ENCODE data around the gene VAMP8. TPM values are rescaled to one million over a fixed set of nuclear protein-coding genes. Genes with fewer than 3 reads are reported as not detected.

Gene VAMP8
- total and polyA plus RNA-seq, 10 of the 15 experiments (the other 5 are each of a cell fraction or from before 2014, with no cell fraction given), result 93.6 to 744 (median 217) TPM

DNA sequence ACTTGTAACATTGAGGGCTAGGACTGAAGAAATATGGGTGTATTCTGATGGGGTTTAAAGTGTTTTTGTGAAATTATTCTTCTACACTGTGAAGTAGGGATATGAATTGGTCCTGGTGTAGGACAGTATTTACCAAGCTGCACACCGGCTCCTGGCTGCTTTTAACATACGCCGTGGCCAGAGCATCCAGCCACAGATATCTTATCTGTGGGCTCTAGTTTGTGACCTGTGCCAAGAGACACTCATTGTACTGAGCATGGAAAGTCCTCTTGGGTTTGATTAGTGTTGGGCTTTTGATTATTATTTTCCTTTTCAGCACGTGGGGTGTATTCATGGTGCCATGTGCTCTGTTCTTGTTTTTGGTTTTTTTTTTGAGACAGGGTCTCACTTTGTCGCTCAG lies 46.6 kb downstream of the VAMP8 start:
- intact Hi-C loops (cut with micrococcal nuclease; ENCODE audit: unreplicated experiment) (no loop called here), in situ Hi-C loops (cut with MboI) (no loop called here)
- Histone ChIP-seq H2AFZ (ENCODE audit: control insufficient read depth, low read depth, low read length) (no peak overlapping the region), H3K4me2 (ENCODE audit: control insufficient read depth, insufficient read depth) (no peak overlapping the region), H3K9ac (ENCODE audit: control insufficient read depth, insufficient read depth, low read length) (no peak overlapping the region), H4K20me1 (ENCODE audit: control insufficient read depth, insufficient read depth) (no peaks in the 10 kb centered on the region), H3K4me1 (ENCODE audit: control insufficient read depth, insufficient read depth, low read length) (no peaks in the 10 kb centered on the region), H3K36me3 (ENCODE audit: control insufficient read depth in 2 of 2, insufficient read depth in 2 of 2, low read length in 1 of 2) (peaks cover 4 to 34% of the 10 kb centered on the region in 2 experiments), H3K79me2 (ENCODE audit: control insufficient read depth, insufficient read depth, low read length) (peaks cover 6% of the 10 kb centered on the region), H3K27me3 (replicated peaks in 1 of 2; ENCODE audit: control insufficient read depth in 2 of 2, insufficient read depth in 2 of 2, low read length in 1 of 2) (no peaks in the 10 kb centered on the region), H3K4me3 (no peak overlapping the region), H3K27ac (ENCODE audit: control insufficient read depth, insufficient read depth) (no peak overlapping the region), H3K9me3 (replicated peaks; ENCODE audit: control insufficient read depth, insufficient read depth, low read length) (no peaks in the 10 kb centered on the region)
- no peak for TF ChIP-seq IRF4 (IDR thresholded peaks at IDR 0.05; ENCODE audit: low read depth, low read length)
- no peak for TF ChIP-seq TBL1XR1 (IDR thresholded peaks at IDR 0.05; ENCODE audit: low read depth, low read length)
- TF ChIP-seq, protein P1, sequence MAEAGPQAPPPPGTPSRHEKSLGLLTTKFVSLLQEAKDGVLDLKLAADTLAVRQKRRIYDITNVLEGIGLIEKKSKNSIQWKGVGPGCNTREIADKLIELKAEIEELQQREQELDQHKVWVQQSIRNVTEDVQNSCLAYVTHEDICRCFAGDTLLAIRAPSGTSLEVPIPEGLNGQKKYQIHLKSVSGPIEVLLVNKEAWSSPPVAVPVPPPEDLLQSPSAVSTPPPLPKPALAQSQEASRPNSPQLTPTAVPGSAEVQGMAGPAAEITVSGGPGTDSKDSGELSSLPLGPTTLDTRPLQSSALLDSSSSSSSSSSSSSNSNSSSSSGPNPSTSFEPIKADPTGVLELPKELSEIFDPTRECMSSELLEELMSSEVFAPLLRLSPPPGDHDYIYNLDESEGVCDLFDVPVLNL (IDR thresholded peaks at IDR 0.05; ENCODE audit: low read depth, low read length), result no peak
- TF ChIP-seq, protein P2, sequence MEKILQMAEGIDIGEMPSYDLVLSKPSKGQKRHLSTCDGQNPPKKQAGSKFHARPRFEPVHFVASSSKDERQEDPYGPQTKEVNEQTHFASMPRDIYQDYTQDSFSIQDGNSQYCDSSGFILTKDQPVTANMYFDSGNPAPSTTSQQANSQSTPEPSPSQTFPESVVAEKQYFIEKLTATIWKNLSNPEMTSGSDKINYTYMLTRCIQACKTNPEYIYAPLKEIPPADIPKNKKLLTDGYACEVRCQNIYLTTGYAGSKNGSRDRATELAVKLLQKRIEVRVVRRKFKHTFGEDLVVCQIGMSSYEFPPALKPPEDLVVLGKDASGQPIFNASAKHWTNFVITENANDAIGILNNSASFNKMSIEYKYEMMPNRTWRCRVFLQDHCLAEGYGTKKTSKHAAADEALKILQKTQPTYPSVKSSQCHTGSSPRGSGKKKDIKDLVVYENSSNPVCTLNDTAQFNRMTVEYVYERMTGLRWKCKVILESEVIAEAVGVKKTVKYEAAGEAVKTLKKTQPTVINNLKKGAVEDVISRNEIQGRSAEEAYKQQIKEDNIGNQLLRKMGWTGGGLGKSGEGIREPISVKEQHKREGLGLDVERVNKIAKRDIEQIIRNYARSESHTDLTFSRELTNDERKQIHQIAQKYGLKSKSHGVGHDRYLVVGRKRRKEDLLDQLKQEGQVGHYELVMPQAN (conservative IDR thresholded peaks at IDR 0.05), result no peak
- TF ChIP-seq, protein P3, sequence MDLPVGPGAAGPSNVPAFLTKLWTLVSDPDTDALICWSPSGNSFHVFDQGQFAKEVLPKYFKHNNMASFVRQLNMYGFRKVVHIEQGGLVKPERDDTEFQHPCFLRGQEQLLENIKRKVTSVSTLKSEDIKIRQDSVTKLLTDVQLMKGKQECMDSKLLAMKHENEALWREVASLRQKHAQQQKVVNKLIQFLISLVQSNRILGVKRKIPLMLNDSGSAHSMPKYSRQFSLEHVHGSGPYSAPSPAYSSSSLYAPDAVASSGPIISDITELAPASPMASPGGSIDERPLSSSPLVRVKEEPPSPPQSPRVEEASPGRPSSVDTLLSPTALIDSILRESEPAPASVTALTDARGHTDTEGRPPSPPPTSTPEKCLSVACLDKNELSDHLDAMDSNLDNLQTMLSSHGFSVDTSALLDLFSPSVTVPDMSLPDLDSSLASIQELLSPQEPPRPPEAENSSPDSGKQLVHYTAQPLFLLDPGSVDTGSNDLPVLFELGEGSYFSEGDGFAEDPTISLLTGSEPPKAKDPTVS (IDR thresholded peaks at IDR 0.05; ENCODE audit: low read depth, low read length), result no peak
- no peak for TF ChIP-seq GATAD2B (conservative IDR thresholded peaks at IDR 0.05; ENCODE audit: low read depth)
- TF ChIP-seq POLR2AphosphoS2 (IDR thresholded peaks at IDR 0.05; ENCODE audit: low read depth, low read length), result no peak
- no peak for TF ChIP-seq EP300 (IDR thresholded peaks at IDR 0.05; ENCODE audit: borderline replicate concordance in 1 of 2, control insufficient read depth in 1 of 2, low read depth in 2 of 2, low read length in 2 of 2)
- no peak for TF ChIP-seq NFXL1 (IDR thresholded peaks at IDR 0.05; ENCODE audit: borderline replicate concordance)
- ChIA-PET SMC1A (ENCODE audit: uncharacterized antibody, unreplicated experiment) (no interaction called here), CTCF (no interaction called here), POLR2A (no interaction called here), RAD21 (ENCODE audit: unreplicated experiment) (no interaction called here)
- 98% methylated on average over 5 of the region's 5 CpGs for WGBS (ENCODE audit: insufficient coverage, insufficient replicate concordance, low lambda C conversion rate, missing lambda C conversion rate)
- DNase-seq (ENCODE audit: low read depth, low spot score) (no peak), FAIRE-seq (no peak), ATAC-seq (no peak)
- no TSS peak for BruUV-seq (replicated peaks)

All from GM12878 (cell line).